ENCODE data around the gene KLHL18.
"Not testable (repeated sequence)": the region's sequence is repeated elsewhere in the genome, so short reads cannot be mapped to it uniquely, and the experiment has no call there.

KLHL18 gene

DNA sequence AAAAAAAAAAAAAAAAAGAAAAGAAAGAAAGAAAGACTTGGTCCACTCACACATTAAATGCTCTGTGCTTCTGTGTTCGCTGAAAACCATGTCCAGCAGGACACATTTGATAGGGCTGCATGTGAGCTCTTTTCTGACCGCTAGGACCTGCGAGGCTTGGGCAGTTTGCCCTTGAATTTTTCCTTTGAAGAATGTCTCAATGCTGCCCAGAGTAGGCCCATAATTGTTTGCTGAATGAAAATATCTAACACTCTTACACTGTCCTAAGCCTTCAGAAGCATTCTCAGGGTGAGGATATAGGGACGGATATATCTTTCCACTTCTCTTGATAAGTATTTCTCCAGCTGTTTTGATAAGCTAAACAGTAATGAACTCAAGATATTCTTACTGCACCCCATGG lies 6.2 kb upstream of the KLHL18 start:
- no peak for DNase-seq

DNA sequence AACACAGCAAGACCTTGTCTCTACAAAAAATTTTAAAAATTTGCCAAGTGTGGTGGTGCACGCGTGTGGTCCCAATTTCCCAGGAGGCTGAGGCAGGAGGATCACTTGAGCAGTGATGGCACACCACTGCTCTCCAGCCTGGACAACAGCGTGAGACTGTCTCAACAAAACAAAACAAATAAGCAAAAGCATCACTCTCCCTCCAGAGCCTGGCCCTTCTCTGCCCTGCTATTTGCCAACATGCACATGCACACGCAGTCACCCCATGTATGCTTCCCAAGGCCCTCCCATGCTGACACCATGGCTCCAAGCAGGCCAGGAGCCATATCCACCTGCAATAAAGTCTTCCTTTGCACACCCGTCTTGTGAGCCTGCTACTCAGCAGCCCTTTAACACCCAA lies 2.2 kb upstream of the KLHL18 start:
- DNase-seq: no peak

GRCh38 chr3:47283193-47283537 lies 421 bp downstream of the KLHL18 start:
- no peak for DNase-seq

DNA sequence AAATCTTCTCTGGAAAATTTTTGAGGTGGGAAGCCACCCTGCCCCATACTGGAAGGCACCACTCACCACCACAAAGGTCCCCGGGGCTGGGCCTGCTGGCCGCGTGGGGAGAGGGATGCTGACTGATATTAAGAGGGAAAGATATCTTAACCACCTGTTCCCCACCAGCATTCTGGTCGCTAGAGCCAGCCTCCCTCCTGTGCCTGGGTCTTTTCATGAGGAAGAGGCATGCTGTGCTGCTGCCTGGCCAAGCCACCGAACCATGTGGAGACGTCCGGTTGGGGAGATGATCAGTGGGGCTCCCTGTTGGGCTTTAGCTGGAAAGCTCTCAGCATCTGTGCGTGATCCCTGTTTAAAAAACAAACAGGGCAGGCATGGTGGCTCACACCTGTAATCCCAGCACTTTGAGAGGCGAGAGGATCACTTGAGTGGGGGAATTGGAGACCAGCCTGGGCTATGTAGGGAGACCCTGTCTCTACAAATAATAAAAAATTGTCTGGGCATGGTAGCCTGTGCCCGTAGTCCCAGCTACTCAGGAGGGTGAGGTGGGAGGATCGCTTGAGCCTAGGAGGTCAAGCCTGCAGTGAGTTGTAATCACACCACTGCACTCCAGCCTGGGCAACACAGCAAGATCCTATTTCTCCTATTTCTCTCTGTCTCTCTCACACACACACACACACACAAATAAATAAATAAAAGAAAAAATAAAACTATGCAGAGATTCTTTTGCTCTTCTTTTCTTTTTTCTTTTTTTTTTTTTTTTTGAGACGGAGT lies 1.0 kb downstream of the KLHL18 start:
- peak; percentile 12 for DNase-seq

DNA sequence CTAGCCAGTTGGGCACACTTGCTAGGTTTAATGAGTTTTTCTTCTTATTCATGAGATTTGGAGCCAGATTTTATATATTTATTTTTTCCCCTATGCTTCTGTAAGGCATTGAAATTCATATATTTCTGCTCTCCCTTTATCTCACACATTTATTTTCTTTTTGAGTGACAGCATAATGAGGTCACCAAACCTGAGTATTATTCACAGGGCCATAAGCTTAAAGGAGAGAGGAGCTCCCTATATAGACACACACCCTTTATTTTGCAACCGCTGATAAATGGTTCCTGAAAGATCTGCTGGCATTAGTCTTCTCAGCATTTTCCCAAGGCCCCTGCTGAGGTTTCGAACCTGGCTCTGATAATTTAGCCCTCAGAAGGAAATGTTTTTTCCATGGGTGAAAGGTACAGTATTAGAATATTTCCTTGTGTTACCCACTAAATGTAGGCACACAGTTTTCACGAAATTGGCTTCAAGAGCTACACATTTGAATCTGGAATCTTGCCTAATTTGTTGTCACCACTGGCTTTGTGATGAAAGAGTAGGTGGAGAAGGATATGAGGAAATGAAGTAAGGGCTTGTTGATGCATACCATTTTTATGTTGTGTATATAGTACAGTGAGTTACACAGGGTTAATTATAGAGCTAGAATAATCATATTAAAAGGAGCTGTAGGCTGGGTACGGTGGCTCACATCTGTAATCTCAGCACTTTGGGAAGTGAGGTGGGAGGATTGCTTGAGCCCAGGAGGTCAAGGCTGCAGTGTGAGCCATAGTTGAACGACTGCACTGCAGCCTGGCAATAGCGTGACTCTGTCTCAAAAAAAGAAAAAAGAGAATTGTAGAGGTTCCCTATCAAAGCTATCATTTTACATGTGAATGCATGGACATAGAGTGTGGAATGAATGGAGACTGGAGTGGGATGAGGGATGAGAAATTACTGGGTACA lies 6.5 kb downstream of the KLHL18 start:
- no peak for DNase-seq

GRCh38 chr3:47291158-47291753 lies 8.5 kb downstream of the KLHL18 start:
- DNase-seq: no peak

DNA sequence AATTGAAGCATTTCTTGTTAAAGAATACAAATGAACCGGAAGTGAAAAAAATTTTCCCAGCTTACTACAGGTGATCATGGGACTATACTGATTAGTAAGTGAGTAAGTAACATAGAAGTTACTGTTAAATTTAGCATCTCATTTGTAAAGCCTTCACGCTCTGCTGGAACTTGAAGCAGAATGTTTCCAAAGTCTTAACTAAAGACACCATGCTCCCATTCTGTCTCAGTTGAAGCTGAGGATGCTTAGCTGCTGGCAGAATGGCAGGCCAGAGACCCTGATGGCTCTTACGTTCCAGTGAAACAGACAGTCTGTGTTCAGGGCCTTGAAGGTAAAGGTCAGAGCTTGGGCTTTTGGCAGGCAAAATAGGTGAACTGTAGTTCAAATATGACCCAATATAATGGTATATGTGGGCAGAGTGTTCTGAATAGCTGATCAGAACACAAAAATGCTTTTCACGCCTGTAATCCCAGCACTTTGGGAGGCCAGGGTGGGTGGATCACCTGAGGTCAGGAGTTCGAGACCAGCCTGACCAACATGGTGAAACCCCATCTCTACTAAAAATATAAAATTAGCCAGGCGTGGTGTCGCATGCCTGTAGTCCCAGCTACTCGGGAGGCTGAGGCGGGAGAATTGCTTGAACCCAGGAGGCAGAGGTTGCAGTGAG lies 9.1 kb downstream of the KLHL18 start:
- DNase-seq: not testable (repeated sequence)

- no peak for DNase-seq
Observed at GRCh38 chr3:47293822-47294221, 11.1 kb downstream of the KLHL18 start.

DNA sequence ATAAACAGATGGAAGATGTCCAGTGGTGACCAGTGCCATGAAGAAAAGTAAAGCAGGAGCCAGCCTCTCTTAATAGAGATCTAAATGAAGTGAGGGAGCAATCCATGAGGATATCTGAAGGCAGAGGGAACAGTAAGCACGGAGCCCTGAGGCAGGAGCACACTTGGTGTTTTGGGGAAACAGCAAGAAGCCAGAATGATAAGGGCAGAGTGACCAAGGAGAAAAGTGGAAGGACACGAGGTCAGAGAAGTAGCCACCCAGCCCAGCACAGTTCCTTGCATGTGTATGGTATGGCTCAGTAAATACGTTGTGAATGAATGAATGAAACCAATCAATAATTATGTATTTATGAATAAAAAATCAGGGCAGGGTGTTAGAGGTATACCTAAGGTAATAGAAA lies 11.6 kb downstream of the KLHL18 start:
- DNase-seq: no peak

DNA sequence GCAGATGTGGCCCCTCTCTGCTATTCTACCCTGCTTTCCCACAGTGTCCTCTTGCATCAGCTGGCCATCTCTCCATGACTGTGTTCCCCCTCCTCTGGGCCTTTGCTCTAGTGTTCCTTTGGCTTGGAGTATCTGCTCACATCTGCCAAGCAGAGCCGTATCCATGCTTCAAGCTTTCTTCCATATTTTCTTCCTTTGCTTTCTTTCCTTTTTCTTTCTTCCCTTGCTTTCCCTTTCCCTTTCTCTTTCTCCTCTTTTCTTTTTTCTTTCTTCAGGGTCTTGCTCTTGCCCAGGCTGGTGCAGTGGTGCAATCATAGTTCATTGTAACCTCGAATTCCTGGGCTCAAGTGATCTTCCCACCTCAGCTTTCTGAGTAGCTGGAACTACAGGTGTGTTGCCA lies 12.6 kb downstream of the KLHL18 start:
- no peak for DNase-seq

DNA sequence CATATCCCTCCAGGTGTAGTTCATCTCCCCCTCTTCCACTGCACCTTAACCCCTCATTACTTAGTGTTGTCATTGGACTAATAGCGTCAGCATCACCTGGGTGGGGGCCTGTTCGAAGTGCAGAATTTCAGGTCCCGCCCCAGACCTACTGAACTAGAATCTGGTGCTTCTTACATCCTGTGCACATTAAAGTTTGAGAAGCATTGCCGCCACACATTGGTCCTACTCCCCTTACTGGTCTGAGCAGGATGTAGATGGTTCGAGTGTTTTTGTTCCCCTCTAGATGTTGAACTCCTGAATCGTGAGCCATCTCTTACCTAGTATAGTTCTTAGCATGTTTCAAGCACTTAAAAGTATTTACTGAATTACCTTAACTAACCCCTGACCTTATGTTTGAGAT lies 13.2 kb downstream of the KLHL18 start:
- DNase-seq: no peak

GRCh38 chr3:47296562-47297302 lies 14.0 kb downstream of the KLHL18 start:
- no peak for DNase-seq

DNA sequence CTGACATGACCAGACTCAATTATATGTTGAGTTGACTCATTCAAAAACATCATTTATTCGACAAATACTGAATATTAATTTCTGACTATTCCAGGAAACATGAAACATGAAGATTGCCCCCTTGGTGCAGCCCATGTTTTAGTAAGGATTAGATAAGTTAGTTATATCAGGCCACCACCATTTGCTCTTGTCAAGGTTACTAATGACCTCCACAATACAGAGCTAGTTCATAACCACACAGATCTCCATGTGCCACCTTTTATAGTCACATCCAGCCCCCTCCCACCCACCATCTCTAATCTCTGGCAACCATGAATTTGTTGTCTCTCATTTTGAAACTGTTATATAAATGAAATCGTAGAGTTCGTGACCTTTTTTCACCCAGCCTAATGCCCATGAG lies 15.7 kb downstream of the KLHL18 start:
- DNase-seq: no peak

- no peak for DNase-seq
Observed at GRCh38 chr3:47299381-47300318, 16.9 kb downstream of the KLHL18 start.

DNA sequence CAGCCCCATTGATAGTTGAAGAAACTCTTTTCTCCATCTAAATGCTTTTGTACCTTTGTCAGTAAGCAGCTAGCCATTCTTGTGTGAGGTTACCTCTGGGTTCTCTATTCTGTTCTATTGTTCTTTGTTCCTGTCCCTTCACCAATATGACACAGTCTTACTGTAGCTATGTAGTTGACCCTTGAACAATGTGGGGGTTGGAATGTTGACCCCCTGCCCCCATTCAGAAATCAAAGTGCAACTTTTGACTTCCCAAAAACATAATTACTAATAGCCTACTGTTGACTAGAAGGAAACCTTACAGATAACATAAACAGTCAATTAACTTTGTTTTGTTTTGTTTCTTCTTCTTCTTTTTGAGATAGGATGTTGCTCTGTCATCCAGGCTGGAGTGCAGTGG lies 18.7 kb downstream of the KLHL18 start:
- DNase-seq: no peak

GRCh38 chr3:47306022-47306421 lies 23.3 kb downstream of the KLHL18 start:
- no peak for DNase-seq

DNA sequence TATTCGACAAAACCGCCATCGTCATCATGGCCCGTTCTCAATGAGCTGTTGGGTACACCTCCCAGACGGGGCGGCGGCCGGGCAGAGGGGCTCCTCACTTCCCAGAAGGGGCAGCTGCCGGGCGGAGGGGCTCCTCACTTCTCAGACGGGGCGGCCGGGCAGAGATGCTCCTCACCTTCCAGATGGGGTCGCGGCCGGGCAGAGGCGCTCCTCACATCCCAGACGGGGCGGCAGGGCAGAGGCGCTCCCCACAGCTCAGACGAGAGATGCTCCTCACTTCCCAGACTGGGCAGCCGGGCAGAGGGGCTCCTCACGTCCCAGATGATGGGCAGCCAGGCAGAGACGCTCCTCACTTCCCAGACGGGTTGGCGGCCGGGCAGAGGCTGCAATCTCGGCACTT lies 26.5 kb downstream of the KLHL18 start:
- not testable (repeated sequence) for DNase-seq

- no peak for DNase-seq
Observed at GRCh38 chr3:47310391-47310790, 27.6 kb downstream of the KLHL18 start.

DNA sequence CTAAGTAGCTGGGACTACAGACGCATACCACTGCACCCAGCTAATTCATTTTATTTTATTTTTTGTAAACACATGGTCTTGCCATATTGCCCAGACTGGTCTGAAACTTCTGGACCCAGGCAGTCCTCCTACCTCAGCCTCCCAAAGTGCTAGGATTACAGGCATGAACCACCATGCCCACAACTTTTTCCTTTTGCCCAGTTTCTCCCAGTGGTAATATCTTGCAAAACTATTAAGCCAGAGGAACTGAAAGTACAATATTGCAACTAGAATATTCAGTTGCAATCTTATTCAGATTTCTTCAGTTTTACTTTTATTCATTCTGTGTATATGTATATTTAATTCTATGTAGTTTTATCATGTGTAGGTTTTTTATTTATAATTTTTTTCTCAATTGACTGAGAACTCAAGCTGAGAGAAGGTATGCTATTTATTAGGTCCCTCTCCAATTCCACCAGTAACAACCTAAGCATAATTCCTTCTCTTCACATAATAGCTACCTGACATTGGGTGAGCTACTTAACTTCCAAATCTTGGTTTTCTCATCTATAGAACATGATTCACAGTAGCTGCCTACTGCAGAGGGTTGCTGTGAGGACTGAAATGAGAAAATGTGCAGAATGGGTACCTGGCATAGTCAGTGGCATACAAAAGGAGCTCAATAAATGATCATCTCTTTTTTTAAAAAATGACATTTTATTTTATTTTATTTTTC lies 30.8 kb downstream of the KLHL18 start:
- DNase-seq: no peak

DNA sequence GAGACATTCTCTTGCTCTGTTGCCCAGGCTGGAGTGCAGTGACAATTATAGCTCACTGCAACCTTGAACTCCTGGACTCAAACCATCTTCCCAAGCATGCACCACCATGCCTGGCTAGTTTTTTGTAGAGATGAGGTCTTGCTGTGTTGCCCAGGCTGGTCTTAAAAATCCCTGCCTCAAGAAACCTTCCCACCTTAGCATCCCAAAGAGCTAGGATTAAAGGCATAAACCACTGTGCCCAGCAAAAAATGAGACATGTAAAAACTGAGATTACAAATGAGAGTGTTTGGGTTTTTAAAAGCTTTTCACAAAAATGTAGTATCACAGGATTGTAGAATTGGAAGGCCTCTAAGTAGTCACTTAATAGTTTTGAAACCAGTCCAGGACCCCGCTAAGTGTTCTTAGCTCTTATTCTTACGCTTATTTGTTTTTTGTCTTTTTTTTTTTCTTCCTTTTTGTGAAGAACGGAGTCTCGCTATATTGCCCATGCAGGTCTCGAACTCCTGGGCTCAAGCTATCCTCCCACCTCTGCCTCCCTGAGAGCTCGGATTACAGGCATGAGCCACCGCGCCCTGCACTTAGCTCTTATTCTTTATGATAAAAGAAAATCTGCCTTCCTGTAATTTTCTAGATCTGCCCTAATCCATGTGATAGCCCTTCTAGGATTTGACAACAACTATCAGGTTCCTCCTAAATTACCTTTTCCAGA lies 31.5 kb downstream of the KLHL18 start:
- no peak for DNase-seq
